HCT116 (cell line): ENCODE results near the gene STX16. TPM values are rescaled to one million over a fixed set of nuclear protein-coding genes. Genes with fewer than 3 reads are reported as not detected.
A peak's percentile ranks its signal among the peaks of the same experiment; 100 is the strongest.

ENCODE experiments used
- ATAC-seq: fragments of 200-7000 bp; cut with Tn5 transposase; 2 replicates; pipeline ENCODE4 v1.9.1; 2020; ENCODE audit warnings: mild to moderate bottlenecking, moderate library complexity
- BruUV-seq: library from RNA; stranded (reverse); fragments of 400-500 nt; replicated peaks from 2 replicates; lab custom pipeline; 2021; lab: Mats Ljungman, UMichigan
- CTCF ChIA-PET: fragments of 300-600 bp; sonication (Branson Sonifier 250); formaldehyde crosslinking; loops from one replicate; lab custom pipeline; 2021; ENCODE audit warnings: antibody characterized with exemption; lab: Charles Lee
- POLR2A ChIA-PET: fragments of 300-600, 350-600 bp; sonication (Branson Sonifier 250); formaldehyde crosslinking; loops from one replicate; lab custom pipeline; 2021; ENCODE audit warnings: antibody characterized with exemption; lab: Charles Lee
- RAD21 ChIA-PET, 2 experiments: fragments of 300-600 bp; sonication (Branson Sonifier 250); formaldehyde crosslinking; loops; one replicate each; lab custom pipeline; 2023; ENCODE audit warnings: low total read pairs in 2 of 2; ENCODE audit not compliant: uncharacterized antibody in 2 of 2, unreplicated experiment in 2 of 2, low non-redundant PET in 1 of 2; lab: Charles Lee
- DNase-seq: peaks from one replicate; pipeline ENCODE4 v3.0.0-alpha.2; 2010; ENCODE audit warnings: low read depth, low spot score
- H2AFZ ChIP-seq: fragments of 200-600 bp; shearing (Covaris generic), sonication (generic); 2 replicates; pipeline ENCODE4 v1.6.1; 2017; ENCODE audit warnings: low read depth, mixed run types, mixed read lengths, antibody characterized with exemption, low read length; ENCODE audit not compliant: poor library complexity, severe bottlenecking
- H3K27ac ChIP-seq: 2 replicates; pipeline ENCODE4 v1.5.1; 2012; ENCODE audit warnings: low read depth, low read length
- H3K27me3 ChIP-seq: fragments of 200-600 bp; sonication (generic); 2 replicates; pipeline ENCODE4 v1.6.1; 2016; ENCODE audit warnings: mixed run types, low read length, mixed read lengths; ENCODE audit not compliant: insufficient read depth
- H3K36me3 ChIP-seq, 2 experiments: fragments of 200-500 bp in 1 of 2; fragments of 200-600 bp in 1 of 2; sonication (Bioruptor generic) in 1 of 2; sonication (generic) in 1 of 2; 2 replicates each; pipeline versions ENCODE4 v1.5.1 to v1.6.1; 2014 to 2016; ENCODE audit warnings: low read length in 2 of 2, inconsistent platforms in 1 of 2, mixed read lengths in 1 of 2, mixed run types in 1 of 2; ENCODE audit not compliant: insufficient read depth in 2 of 2, control insufficient read depth in 1 of 2
- H3K4me1 ChIP-seq, 2 experiments: fragments of 200-600 bp in 1 of 2; sonication (generic) in 1 of 2; 2 replicates each; pipeline versions ENCODE4 v1.5.1 to v1.6.1; 2012 to 2017; ENCODE audit warnings: low read length in 2 of 2, inconsistent platforms in 1 of 2, mild to moderate bottlenecking in 1 of 2, mixed read lengths in 1 of 2, mixed run types in 1 of 2, moderate library complexity in 1 of 2; ENCODE audit not compliant: insufficient read depth in 2 of 2, control insufficient read depth in 1 of 2
- H3K4me2 ChIP-seq: fragments of 200-600 bp; sonication (generic); 2 replicates; pipeline ENCODE4 v1.6.1; 2017; ENCODE audit warnings: mixed run types, low read length, mixed read lengths
- H3K4me3 ChIP-seq, 2 experiments: fragments of 200-600 bp in 1 of 2; sonication (generic) in 1 of 2; replicated peaks in 1 of 2; 2 replicates each; pipeline ENCODE4 v1.5.1; 2011 to 2016; ENCODE audit warnings: low read length in 2 of 2, control low read depth in 1 of 2, low read depth in 1 of 2, mild to moderate bottlenecking in 1 of 2, mixed read lengths in 1 of 2, mixed run types in 1 of 2
- H3K79me2 ChIP-seq: fragments of 200-600 bp; sonication (generic); 2 replicates; pipeline ENCODE4 v1.6.1; 2017; ENCODE audit warnings: mild to moderate bottlenecking, mixed run types, low read length, moderate library complexity, mixed read lengths; ENCODE audit not compliant: insufficient read depth
- H3K9ac ChIP-seq: fragments of 200-600 bp; sonication (generic); 2 replicates; pipeline ENCODE4 v1.6.1; 2016; ENCODE audit warnings: low read length, mixed read lengths
- H3K9me2 ChIP-seq: fragments of 200-600 bp; sonication (generic), shearing (Covaris generic); 2 replicates; pipeline ENCODE4 v1.6.1; 2017; ENCODE audit warnings: mixed run types, mild to moderate bottlenecking, moderate library complexity; ENCODE audit not compliant: insufficient read depth
- H3K9me3 ChIP-seq, 2 experiments: fragments of 200-500 bp in 1 of 2; fragments of 200-600 bp in 1 of 2; sonication (Bioruptor generic) in 1 of 2; sonication (generic) in 1 of 2; 2 replicates each; pipeline ENCODE4 v1.6.1; 2014 to 2017; ENCODE audit warnings: low read length in 2 of 2, mixed read lengths in 2 of 2, inconsistent platforms in 1 of 2, low read depth in 1 of 2, mild to moderate bottlenecking in 1 of 2, mixed run types in 1 of 2, moderate library complexity in 1 of 2; ENCODE audit not compliant: control insufficient read depth in 1 of 2, insufficient read depth in 1 of 2
- H4K20me1 ChIP-seq: fragments of 200-600 bp; sonication (generic), shearing (Covaris generic); 2 replicates; pipeline ENCODE4 v1.6.1; 2017; ENCODE audit warnings: mixed run types, mild to moderate bottlenecking, moderate library complexity; ENCODE audit not compliant: insufficient read depth
- CBX3 ChIP-seq: IDR thresholded peaks from 2 replicates; pipeline ENCODE4 v1.6.1; 2012; ENCODE audit warnings: low read depth
- CEBPB ChIP-seq: IDR thresholded peaks from 2 replicates; pipeline ENCODE4 v1.6.1; 2012; ENCODE audit warnings: low read depth
- CTCF ChIP-seq, 3 experiments: fragments of 200-600 bp in 1 of 3; sonication (generic) in 1 of 3; IDR thresholded peaks in 2 of 3; conservative IDR thresholded peaks in 1 of 3; 2 replicates each; pipeline ENCODE4 v1.5.1; 2012 to 2017; ENCODE audit warnings: low read depth in 2 of 3, low read length in 2 of 3, antibody characterized with exemption in 1 of 3, borderline replicate concordance in 1 of 3, control low read depth in 1 of 3, mild to moderate bottlenecking in 1 of 3, mixed read lengths in 1 of 3, mixed run types in 1 of 3, moderate library complexity in 1 of 3; ENCODE audit not compliant: insufficient read depth in 1 of 3
- EGR1 ChIP-seq: IDR thresholded peaks from 2 replicates; pipeline ENCODE4 v1.6.1; 2012; ENCODE audit warnings: low read depth
- EZH2phosphoT487 ChIP-seq: fragments of 200-600 bp; IDR thresholded peaks from 2 replicates; pipeline ENCODE4 v1.6.1; 2018; ENCODE audit warnings: antibody characterized with exemption, borderline replicate concordance
- FOSL1 ChIP-seq: IDR thresholded peaks from 2 replicates; pipeline ENCODE4 v1.6.1; 2012; ENCODE audit warnings: low read depth
- POLR2A ChIP-seq: IDR thresholded peaks from 2 replicates; pipeline ENCODE4 v1.7.0; 2011; ENCODE audit warnings: borderline replicate concordance; ENCODE audit not compliant: insufficient read depth, insufficient read length; ENCODE audit errors: extremely low read depth
- SIN3A ChIP-seq: IDR thresholded peaks from 2 replicates; pipeline ENCODE4 v1.6.1; 2012; ENCODE audit warnings: low read depth
- SP1 ChIP-seq: IDR thresholded peaks from 2 replicates; pipeline ENCODE4 v1.6.1; 2012; ENCODE audit warnings: low read depth
- YY1 ChIP-seq: IDR thresholded peaks from 2 replicates; pipeline ENCODE4 v1.6.1; 2011; ENCODE audit warnings: low read length, low read depth, moderate library complexity, mild to moderate bottlenecking; ENCODE audit not compliant: insufficient replicate concordance; ENCODE audit errors: extremely low read depth
- ZBTB33 ChIP-seq: IDR thresholded peaks from 2 replicates; pipeline ENCODE4 v1.6.1; 2011; ENCODE audit warnings: mild to moderate bottlenecking, low read length, moderate library complexity; ENCODE audit not compliant: insufficient replicate concordance; ENCODE audit errors: extremely low read depth
- ZFX ChIP-seq: fragments of 450-650 bp; IDR thresholded peaks from 2 replicates; pipeline ENCODE4 v1.6.1; 2017
- ZNF274 ChIP-seq: fragments of 200-500 bp; sonication (Bioruptor generic); IDR thresholded peaks from 2 replicates; pipeline ENCODE4 v1.6.1; 2014; ENCODE audit warnings: mild to moderate bottlenecking, low read depth, low read length, inconsistent platforms
- intact Hi-C: fragments of 100-400 bp; cut with micrococcal nuclease; formaldehyde crosslinking; loops from 2 replicates; pipeline ENCODE4 v1.10.0; 2022
- total RNA-seq: library from RNA; stranded (reverse); gene quantifications from one replicate; pipeline ENCODE4 v1.2.1, GENCODE V29; 2021; ENCODE audit not compliant: unreplicated experiment
- TF ChIP-seq, protein P1 (sequence below): IDR thresholded peaks from 2 replicates; pipeline ENCODE4 v1.6.1; 2012; ENCODE audit warnings: low read depth

The STX16 gene
- total RNA-seq, 1 experiment from 2014 or later: 55.1 TPM

GRCh38 chr20:58684291-58684690 is 33.2 kb downstream of the STX16 start:
- RAD21 ChIA-PET: no interaction called here

DNA sequence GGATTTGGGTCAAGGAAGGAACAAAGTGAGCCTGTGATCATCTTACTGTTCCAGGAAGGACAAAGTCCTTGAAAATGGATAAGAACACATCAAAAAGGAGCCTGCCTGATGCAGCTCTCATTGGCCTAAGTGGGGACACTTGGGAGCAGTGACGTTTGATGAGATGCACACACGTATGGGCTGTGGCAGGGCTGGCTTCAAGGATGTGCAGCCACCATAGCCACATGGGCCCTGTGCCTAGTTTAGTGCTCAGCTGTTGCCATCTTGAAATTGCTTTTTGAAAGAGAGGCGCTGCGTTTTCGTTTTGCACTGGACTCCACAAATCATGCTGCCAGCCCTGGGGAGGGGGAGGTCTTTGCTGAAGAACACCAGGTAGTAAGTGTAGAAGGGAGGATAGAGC is 34.9 kb downstream of the STX16 start:
- Histone ChIP-seq H3K79me2 (no peaks in the 10 kb centered on the region), H2AFZ (no peak overlapping the region), H4K20me1 (no peaks in the 10 kb centered on the region), H3K36me3 (no peaks in the 10 kb centered on the region), H3K4me3 (no peak overlapping the region), H3K9me3 (no peaks in the 10 kb centered on the region), H3K27ac (no peak overlapping the region), H3K9me2 (no peaks in the 10 kb centered on the region), H3K4me1 (no peaks in the 10 kb centered on the region), H3K4me2 (no peak overlapping the region), H3K27me3 (no peaks in the 10 kb centered on the region), H3K9ac (no peak overlapping the region)
- ChIA-PET RAD21 (no interaction called here), CTCF (no interaction called here), POLR2A (interaction anchor here (0.6 kb wide), 1 partner anchor 450 kb away, joined by 3 read pairs; no protein-coding TSS in a partner anchor)
- ATAC-seq: no peak
- TF ChIP-seq CBX3 (no peak), EGR1 (no peak), YY1 (no peak), POLR2A (no peak), ZFX (no peak), FOSL1 (no peak), ZNF274 (no peak), EZH2phosphoT487 (no peak), ZBTB33 (no peak), SIN3A (no peak), SP1 (no peak), CTCF (IDR thresholded peaks at IDR 0.05 in 2 of 3, conservative IDR thresholded peaks at IDR 0.05 in 1 of 3; ENCODE audit: borderline replicate concordance in 1 of 3, insufficient read depth in 1 of 3, low read depth in 2 of 3, low read length in 2 of 3) (no peak)
- TF ChIP-seq, protein P1, sequence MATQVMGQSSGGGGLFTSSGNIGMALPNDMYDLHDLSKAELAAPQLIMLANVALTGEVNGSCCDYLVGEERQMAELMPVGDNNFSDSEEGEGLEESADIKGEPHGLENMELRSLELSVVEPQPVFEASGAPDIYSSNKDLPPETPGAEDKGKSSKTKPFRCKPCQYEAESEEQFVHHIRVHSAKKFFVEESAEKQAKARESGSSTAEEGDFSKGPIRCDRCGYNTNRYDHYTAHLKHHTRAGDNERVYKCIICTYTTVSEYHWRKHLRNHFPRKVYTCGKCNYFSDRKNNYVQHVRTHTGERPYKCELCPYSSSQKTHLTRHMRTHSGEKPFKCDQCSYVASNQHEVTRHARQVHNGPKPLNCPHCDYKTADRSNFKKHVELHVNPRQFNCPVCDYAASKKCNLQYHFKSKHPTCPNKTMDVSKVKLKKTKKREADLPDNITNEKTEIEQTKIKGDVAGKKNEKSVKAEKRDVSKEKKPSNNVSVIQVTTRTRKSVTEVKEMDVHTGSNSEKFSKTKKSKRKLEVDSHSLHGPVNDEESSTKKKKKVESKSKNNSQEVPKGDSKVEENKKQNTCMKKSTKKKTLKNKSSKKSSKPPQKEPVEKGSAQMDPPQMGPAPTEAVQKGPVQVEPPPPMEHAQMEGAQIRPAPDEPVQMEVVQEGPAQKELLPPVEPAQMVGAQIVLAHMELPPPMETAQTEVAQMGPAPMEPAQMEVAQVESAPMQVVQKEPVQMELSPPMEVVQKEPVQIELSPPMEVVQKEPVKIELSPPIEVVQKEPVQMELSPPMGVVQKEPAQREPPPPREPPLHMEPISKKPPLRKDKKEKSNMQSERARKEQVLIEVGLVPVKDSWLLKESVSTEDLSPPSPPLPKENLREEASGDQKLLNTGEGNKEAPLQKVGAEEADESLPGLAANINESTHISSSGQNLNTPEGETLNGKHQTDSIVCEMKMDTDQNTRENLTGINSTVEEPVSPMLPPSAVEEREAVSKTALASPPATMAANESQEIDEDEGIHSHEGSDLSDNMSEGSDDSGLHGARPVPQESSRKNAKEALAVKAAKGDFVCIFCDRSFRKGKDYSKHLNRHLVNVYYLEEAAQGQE: no peak
- TSS peak; percentile 14 for BruUV-seq
- no peak for DNase-seq
- intact Hi-C loops: no loop called here

More at GRCh38 chr20:58684291-58684690, 33.2 kb downstream of the STX16 start:
- Histone ChIP-seq H3K9me2 (no peaks in the 10 kb centered on the region), H3K27me3 (no peaks in the 10 kb centered on the region), H3K9me3 (no peaks in the 10 kb centered on the region), H3K4me3 (no peak overlapping the region), H2AFZ (no peak overlapping the region), H3K27ac (no peak overlapping the region), H3K36me3 (peaks cover 5 to 7% of the 10 kb centered on the region in 2 experiments; a peak in 2 of 4 replicates), H3K79me2 (no peaks in the 10 kb centered on the region), H3K9ac (no peak overlapping the region), H3K4me2 (no peak overlapping the region), H3K4me1 (no peaks in the 10 kb centered on the region)
- ChIA-PET CTCF (no interaction called here), POLR2A (no interaction called here)
- no peak for DNase-seq
- intact Hi-C loops: no loop called here
- ATAC-seq: no peak
- TF ChIP-seq SP1: no peak
- TF ChIP-seq CEBPB: no peak
- TF ChIP-seq, all 23 proteins: peak for 0
- no peaks in the 10 kb centered on the region for H4K20me1 ChIP-seq
- no TSS peak for BruUV-seq
